NCI-H524 (cell line): ENCODE results near the gene ALX3.
A peak's percentile ranks its signal among the peaks of the same experiment; 100 is the strongest.
"Not testable (repeated sequence)": the region's sequence is repeated elsewhere in the genome, so short reads cannot be mapped to it uniquely, and the experiment has no call there.

Experiments
- DNase-seq, 2 experiments: peaks; one replicate each; lab custom pipeline; 2025; lab: John Stamatoyannopoulos, UW

ALX3 gene

DNA sequence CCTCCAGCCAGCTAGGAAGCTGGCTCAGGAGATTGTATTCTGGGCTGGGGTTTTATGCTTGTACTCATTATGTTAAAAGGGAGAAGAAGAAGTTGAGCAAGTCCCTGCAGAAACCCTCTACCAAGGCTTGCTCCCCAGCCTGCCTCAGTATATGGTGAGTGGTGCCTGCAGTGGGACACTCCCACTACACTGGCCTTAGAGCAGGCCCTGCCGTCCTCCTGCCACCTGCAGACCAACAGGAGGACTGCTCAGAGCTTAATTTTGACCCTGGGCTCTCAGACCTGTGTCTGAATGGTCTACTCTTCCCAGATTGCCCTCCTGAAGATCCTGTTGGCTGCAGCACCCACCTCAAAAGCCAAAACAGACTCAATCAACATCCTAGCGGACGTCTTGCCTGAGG is 23.0 kb downstream of the ALX3 start:
- DNase-seq: no peak

DNA sequence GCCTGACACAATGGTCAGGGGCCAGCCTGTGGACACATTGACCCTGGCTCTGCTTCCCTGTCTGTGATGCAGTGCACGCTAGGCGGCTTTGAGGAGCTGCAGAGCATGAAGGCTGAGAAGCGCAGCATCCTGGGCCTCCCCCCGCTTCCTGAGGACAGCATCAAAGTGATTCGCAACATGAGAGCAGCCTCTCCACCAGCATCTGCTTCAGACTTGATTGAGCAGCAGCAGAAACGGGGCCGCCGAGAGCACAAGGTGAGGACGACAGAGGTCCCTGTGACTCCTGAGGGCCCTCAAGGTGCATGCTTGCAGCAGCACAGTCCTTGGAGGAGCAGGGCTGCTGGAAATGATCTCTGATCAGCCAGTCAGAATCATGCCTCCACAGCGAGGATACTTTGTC is 27.5 kb downstream of the ALX3 start:
- DNase-seq: no peak

DNA sequence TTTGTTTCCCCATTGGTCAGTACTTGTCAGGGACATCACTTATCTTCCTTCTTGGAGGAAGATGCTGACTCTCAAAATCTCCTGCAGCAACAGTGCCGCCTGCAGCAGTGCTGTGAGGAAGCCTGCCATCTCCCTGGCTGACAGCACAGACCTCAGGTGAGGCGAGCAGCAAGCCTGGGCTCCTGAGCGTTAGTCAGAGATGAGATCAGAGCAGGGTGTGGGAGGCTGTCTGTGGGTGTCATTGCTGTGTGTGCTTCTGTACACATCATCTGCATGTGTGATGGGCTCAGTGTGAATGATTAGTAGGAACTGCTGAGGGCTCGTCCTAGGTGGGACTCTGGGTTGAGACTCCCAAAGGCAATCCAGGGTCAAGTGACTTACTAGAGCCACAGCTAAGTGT is 29.9 kb downstream of the ALX3 start:
- no peak for DNase-seq

DNA sequence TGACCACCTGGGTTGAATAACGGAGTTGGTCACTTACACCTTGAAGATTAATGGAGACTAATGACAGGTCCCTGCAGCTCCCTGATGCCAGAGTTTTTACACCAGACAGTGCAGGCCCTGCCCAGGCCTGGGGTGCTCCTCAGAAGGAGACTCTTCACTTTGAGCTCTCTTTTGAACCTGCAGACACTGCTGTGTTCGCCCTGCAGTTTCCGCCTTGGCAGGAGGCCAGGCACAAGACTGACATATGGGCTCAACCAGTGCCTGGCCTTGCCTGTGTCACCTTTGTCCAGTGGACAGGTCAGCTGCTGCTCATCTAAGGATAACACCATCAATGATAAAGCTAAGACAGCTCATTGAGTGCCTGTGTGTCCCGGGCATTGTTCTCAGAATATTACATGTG is 30.8 kb downstream of the ALX3 start:
- no peak for DNase-seq

DNA sequence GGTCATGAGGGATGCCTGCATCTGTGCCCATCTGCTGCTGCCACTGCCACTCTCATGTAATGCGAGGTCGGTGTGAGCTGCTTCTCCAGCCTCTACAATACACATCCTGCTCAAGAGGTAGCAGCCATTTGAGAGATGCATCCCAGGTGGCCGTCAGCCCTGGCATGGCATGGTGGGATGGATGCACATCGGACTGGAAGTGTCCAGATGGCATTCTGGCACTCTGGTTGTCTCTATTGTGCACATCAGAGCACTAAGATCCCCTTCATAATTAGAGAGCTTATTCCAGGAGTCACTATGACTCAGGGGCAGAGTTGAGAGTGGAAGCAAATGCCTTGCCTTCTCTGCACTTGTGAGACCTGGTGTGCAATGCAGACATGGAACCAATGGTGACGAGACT is 32.2 kb downstream of the ALX3 start:
- peak; percentile 7 to 58 for DNase-seq

DNA sequence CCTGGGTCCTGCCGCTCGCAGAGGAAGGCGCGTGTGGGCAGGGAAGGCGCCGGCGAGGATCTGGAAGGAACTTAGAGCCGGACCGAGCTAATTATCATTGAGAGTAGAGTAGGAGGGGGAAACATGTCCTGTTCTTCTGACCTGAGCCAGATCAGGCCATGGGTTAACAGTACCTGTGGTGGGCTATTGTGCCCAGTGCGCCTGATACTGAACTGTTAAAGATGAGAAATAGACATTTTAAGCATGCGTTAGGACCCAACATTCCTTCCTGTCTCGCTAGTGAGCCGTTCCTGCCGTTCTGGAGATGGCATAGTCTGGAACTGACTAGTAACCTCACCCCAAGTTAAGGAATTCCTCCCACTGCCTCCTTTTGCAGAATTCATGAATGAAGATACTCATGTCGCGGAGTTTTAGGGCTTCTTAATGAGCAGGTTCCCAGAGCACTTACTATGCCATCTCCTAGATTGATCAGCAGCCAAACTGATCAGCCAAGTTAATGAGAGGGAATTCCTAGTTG is 35.2 kb downstream of the ALX3 start:
- peak in 1 of 2 experiments; percentile 18 for DNase-seq

DNA sequence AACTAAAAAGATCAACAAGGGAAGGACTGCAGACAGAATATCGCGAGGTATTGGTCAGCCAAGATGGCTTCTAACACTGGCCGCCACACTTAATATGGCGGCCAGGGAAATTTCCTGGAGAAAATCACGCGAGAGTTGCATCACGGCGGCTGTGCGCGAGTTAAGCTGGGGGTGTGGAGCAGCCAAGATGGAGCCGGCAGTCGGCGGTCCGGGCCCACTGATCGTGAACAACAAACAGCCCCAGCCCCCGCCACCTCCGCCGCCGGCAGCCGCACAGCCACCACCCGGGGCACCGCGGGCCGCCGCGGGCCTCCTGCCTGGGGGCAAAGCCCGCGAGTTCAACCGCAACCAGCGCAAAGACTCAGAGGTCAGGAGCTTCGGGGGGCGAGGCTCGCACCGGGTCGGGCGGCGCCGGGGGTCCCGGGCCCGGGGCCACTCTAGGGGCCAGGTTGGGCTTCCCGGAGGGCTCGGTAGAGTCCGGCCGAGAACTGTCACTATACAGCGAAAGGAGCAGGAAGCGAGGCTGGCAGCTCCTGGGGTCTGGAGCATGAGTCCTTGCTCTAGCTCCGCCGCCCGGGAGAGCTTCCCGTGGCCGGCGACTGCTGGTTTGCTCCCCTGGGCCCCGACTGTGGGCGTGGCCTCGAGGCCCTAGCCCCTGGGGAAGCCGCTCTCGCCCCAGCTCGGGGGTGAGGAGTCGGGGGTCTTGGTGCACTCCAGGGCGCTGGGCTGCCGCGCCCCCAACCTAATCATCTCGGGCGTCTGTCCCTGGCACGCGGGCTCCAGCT is 35.8 kb downstream of the ALX3 start, which contains the start of gene STRIP1:
Gene STRIP1 (plus strand): TSS at position 174 of the 785 bp plus-strand sequence. CDS start 14 bp downstream, at position 188.
- peak; percentile 90 to 91 for DNase-seq

DNA sequence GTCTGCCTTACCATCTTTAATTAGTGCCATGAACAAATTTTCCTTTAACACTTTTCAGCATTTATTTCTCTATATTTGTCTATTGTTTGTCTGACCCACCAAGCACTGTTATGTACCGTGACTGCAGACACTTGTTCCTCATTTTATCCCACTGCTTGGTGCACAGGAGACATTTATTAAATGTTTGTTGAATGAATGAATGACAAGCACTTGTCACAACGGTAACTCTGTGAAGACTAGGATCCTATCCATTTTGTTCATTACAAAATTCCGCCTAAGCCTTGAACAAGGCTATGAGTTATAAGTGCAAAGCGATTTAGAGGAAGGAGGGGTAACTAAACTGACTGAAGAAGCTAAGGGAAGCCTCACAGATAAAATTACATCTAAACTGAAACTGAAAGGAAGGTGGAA is 36.4 kb downstream of the ALX3 start:
- no peak for DNase-seq

DNA sequence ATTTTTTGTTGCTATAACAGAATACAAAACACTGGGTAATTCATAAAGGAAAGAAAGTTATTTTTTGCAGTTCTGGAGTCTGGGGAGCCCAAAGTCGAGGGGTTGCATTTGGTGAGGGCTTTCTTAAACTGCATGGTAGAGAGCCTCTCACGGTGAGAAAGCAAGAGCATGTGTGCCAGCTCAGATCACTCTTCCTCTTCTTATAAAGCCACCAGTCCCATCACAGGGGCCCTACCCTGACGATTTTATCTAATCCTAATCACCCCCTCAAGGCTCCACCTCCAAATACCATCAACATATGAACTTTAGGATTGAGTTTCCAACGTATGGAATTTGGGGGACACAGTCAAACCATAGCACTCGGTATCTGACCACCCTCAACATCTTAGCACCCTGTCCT is 37.1 kb downstream of the ALX3 start:
- DNase-seq: no peak

DNA sequence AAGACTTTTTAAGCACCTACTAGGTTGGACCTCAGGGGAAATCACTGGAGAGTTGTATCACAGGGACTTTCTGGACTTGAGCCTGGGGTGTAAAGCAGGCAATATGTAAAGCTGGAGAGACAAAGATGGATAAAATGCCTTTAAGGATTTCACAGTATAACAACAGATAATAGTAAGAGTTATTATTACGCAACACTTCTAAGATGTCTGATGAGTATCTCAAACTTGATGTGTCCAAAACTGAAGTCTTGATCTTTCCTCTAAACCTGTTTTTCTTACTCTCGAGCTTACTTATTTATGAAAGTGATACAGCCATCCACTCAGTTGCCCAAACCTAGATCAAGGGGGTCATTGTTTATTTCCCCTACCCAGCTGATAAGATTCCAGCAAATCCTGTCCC is 38.1 kb downstream of the ALX3 start:
- no peak for DNase-seq

DNA sequence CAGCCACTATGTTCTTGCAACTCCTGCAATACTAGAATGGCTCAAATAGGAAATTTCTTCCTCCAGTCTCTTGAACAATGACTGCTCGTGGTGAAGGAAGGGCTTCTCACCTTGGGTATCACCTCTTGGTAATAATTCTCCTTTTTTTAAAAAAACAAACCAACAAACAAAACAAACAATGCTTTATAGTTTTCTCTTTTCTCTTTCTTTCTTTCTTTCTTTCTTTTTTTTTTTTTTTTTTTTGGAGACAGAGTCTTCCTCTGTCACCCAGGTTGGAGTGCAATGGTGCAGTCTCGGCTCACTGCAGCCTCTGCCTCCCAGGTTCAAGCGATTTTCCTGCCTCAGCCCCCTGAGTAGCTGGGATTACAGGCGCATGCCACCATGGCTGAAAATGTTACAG is 39.8 kb downstream of the ALX3 start:
- DNase-seq: not testable (repeated sequence)

DNA sequence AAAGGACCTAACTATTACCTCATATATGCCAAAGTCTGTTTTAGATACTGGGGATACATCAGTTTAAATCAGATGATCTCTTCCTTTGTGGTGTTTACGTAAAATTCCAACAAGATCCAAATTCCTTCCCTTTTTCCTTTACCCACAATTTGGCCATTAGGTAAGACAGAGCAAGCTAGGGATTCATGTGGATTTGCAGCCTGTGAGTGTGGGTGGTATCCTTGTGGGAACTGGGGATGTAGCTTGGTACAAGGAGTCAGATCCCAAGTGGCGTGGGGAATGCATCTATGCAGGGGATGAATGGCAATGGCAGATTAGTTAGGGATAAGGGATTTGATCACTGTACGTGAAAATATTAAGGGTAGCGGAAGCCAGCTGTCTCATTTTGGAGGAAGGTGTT is 45.9 kb downstream of the ALX3 start:
- no peak for DNase-seq

DNA sequence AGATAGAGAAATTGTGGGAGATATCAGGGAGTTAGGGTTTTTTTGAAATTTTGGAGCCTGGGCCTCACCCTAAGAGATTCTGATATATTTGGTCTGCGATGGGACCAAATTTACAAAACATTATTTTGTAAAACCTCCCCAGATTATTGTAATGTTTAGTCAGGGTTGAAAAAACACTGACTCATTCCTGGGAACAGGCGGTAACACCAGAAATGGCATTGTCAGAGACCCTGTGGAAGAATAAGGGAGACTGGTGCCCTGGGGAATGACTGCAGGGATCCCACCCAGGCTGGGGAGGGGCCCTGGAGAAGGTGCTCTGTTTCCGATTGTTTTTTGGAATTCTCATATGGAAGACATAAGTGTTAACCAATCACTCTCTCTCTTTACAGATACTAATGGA is 49.2 kb downstream of the ALX3 start:
- no peak for DNase-seq

DNA sequence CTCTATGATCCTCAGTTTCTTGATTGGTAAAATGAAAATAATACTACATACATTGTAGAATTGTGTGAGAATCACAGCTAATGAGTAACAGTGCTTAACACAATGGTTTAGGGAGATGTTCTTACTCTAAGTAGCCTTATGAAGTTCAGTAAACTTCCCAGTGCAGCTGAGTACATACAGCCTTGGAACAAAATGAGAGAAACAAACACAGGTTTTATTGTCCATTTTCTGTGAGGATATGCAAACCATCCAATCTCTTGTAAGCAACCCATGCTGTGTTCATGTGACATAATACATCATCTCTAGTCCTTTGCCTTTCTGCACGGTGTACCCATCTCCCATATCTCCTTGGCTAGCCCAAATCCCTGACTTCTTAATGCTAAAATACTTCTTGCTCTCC is 50.7 kb downstream of the ALX3 start:
- DNase-seq: no peak

DNA sequence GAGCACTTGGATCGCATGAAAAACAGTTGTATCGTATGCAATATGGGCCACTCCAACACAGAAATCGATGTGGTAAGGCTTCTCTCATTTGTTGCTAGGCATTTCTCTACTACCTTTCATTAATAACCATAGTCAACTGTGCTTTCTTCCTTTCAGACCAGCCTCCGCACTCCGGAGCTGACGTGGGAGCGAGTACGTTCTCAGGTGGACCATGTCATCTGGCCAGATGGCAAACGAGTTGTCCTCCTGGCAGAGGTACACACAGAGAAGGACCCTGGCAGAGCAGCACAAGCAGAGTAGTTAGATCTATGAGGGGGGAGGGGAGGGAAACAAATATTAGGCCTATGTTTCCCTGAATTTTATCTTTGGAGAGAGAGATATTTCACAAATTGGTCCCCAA is 52.1 kb downstream of the ALX3 start:
- DNase-seq: no peak

DNA sequence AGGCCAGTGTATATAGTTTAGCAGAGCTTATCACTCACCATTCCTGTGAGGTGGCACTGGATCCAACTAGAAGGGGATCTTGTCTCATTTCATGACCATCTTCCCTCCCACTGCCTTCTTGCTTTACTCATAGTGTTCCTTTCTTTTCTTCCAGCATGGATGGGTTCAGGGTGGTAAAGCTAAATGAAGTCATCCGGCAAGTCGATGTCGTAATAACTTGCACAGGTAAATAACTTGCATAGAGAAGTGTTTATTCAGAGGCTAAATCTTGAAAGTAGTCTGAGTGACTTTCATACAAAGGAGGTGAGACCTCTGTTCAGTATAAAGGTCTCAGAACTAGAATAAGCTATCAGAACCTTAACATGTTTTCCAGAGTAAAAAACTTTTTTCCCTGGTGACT is 52.7 kb downstream of the ALX3 start:
- no peak for DNase-seq

DNA sequence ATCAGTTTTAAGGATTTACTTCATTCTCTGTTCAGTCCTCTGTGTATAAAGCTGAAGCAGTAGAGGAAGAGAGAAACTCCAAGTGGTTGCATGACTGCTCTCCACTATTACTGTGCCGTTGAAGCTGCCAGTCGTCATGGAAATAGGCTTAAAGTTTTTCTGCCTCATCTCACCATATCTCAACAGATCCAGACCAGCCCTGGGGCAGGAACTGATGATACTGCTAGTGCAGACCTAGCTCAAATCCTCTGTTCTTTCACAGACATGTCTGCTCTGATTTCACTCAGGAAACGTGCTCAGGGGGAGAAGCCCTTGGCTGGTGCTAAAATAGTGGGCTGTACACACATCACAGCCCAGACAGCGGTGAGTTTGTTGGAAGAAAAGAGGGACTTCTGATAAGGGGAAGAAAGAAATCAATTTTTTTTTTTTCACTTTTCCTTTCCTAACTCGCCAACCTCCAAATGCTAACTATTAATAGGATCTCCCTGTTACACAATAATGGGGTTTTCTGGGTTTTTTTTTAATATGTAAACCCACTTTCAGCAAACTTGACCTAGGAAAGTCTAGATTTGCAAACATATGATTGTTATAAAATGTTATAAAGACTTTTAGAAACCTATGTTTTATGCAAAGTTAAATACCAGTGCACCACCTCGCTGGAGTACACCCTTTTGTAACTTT is 58.2 kb downstream of the ALX3 start:
- no peak for DNase-seq

DNA sequence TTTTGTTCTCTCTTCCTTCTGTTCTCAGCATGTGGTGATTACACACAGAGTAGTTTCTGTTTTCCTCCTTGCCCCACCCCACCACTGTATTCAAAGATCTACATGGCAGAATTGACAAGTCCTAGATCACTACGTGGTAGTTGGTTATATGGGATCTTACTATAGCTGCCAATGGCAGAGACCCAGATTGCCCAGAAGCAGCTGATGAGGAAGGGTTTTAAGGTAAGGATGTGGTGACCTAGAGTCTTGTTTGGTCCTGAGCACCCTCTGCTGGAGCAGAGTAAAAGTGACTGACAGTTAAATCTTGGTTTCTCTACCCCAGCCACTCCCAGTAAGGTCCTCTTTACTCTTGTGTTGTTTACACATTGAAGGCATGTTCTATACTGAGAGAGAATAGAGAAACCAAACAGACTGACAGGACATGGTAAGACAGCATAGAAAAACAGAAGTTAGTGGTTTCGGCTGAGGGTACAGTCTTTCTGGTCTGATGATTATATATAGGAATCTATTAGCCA is 58.9 kb downstream of the ALX3 start:
- DNase-seq: peak; percentile 20 to 72
